Measurements from ENCODE around the gene TUNAR. TPM values are rescaled to one million over a fixed set of nuclear protein-coding genes. Genes with fewer than 3 reads are reported as not detected.

TUNAR gene
- total and polyA plus RNA-seq, 2 experiments from 2014 or later: 23.1 to 56.2 TPM

DNA sequence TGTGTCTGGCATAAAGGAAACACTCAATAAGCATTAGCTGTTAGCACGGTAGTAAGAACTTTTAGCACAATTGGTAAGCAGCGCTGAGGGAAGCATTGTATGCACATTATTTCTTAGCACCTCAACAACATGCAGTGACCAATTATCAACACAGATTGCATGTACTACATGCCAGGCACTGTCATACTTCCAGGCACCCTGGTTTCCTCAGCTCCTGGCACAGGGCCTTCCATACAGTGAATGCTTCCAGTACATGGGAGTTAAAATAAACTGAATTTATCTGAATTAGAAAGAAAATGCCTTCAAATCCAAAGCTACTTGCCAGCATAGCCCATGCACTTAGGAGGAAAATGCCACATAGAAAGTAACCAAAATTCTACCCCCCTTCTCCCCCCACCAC, 59.4 kb downstream of the TUNAR start:
- no peak overlapping the region for H3K4me2 ChIP-seq
- no peaks in the 10 kb centered on the region for H3K79me2 ChIP-seq (replicated peaks; ENCODE audit: insufficient read depth)
- no peaks in the 10 kb centered on the region for H4K20me1 ChIP-seq (replicated peaks; ENCODE audit: insufficient read depth)
- H3K27ac ChIP-seq (ENCODE audit: low read depth): no peak overlapping the region
- DNase-seq (ENCODE audit: low spot score): no peak
- H3K4me3 ChIP-seq: no peak overlapping the region
- H3K4me1 ChIP-seq (ENCODE audit: insufficient read depth): peaks cover 6% of the 10 kb centered on the region; the same call in 1 of the 2 replicates
- Mint-ChIP-seq H3K4me3 (no peak overlapping the region), H3K4me1 (no peaks in the 10 kb centered on the region; the same call in 2 of the 3 replicates), H3K27ac (no peak overlapping the region), H3K27me3 (ENCODE audit: insufficient read depth, low read depth, poor library complexity) (peaks cover 5% of the 10 kb centered on the region), H3K9me3 (peaks cover 7% of the 10 kb centered on the region), H3K36me3 (ENCODE audit: low read depth) (peaks cover 5% of the 10 kb centered on the region)
- no peak overlapping the region for H2AFZ ChIP-seq
- TF ChIP-seq JUNB (IDR thresholded peaks at IDR 0.05; ENCODE audit: unreplicated experiment): no peak
- no peak for TF ChIP-seq POLR2AphosphoS5 (IDR thresholded peaks at IDR 0.05; ENCODE audit: low read depth)
- no peaks in the 10 kb centered on the region for H3F3A ChIP-seq (replicated peaks; ENCODE audit: low read depth)
- no peaks in the 10 kb centered on the region for H3K27me3 ChIP-seq (ENCODE audit: insufficient read depth)
- 0 out of 2 replicates have a peak, but pooled peaks cover 5% of the 10 kb centered on the region for H3K36me3 ChIP-seq (ENCODE audit: insufficient read depth)
- ATAC-seq: no peak
- peaks cover 47% of the 10 kb centered on the region for H3K9me2 ChIP-seq (ENCODE audit: insufficient read depth)

DNA sequence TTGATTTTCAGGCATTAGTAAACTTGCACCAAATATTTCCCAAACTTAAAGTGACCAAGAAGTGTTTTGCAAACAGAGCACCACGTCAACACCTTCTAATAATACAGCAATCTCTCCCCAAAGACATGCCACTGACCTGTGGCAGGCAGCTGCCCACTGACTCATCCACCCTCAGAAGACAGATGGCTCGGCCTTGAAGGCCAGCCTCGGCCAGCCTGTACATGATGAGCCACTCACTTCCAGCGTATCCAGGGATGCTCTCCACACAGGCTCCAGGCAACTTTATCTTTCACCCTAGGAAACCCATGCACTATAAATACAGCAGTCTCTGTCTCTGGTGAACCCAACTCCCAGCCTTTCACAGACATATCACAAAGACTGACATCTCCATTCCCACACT, 62.7 kb downstream of the TUNAR start:
- Mint-ChIP-seq H3K27me3 (ENCODE audit: insufficient read depth, low read depth, poor library complexity) (peaks cover 9% of the 10 kb centered on the region), H3K4me3 (no peak overlapping the region), H3K4me1 (peaks cover 6% of the 10 kb centered on the region), H3K9me3 (peaks cover 34% of the 10 kb centered on the region), H3K36me3 (ENCODE audit: low read depth) (peaks cover 33% of the 10 kb centered on the region), H3K27ac (no peak overlapping the region)
- TF ChIP-seq, protein P1, sequence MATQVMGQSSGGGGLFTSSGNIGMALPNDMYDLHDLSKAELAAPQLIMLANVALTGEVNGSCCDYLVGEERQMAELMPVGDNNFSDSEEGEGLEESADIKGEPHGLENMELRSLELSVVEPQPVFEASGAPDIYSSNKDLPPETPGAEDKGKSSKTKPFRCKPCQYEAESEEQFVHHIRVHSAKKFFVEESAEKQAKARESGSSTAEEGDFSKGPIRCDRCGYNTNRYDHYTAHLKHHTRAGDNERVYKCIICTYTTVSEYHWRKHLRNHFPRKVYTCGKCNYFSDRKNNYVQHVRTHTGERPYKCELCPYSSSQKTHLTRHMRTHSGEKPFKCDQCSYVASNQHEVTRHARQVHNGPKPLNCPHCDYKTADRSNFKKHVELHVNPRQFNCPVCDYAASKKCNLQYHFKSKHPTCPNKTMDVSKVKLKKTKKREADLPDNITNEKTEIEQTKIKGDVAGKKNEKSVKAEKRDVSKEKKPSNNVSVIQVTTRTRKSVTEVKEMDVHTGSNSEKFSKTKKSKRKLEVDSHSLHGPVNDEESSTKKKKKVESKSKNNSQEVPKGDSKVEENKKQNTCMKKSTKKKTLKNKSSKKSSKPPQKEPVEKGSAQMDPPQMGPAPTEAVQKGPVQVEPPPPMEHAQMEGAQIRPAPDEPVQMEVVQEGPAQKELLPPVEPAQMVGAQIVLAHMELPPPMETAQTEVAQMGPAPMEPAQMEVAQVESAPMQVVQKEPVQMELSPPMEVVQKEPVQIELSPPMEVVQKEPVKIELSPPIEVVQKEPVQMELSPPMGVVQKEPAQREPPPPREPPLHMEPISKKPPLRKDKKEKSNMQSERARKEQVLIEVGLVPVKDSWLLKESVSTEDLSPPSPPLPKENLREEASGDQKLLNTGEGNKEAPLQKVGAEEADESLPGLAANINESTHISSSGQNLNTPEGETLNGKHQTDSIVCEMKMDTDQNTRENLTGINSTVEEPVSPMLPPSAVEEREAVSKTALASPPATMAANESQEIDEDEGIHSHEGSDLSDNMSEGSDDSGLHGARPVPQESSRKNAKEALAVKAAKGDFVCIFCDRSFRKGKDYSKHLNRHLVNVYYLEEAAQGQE (IDR thresholded peaks at IDR 0.05; ENCODE audit: unreplicated experiment): no peak
- TF ChIP-seq POLR2AphosphoS5 (IDR thresholded peaks at IDR 0.05; ENCODE audit: low read depth) (no peak), STAT1 (IDR thresholded peaks at IDR 0.05; ENCODE audit: unreplicated experiment) (no peak), JUNB (IDR thresholded peaks at IDR 0.05; ENCODE audit: unreplicated experiment) (no peak), EZH2phosphoT487 (IDR thresholded peaks at IDR 0.05; ENCODE audit: unreplicated experiment) (no peak)
- TF ChIP-seq, protein P2, sequence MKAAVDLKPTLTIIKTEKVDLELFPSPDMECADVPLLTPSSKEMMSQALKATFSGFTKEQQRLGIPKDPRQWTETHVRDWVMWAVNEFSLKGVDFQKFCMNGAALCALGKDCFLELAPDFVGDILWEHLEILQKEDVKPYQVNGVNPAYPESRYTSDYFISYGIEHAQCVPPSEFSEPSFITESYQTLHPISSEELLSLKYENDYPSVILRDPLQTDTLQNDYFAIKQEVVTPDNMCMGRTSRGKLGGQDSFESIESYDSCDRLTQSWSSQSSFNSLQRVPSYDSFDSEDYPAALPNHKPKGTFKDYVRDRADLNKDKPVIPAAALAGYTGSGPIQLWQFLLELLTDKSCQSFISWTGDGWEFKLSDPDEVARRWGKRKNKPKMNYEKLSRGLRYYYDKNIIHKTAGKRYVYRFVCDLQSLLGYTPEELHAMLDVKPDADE (IDR thresholded peaks at IDR 0.05): no peak
- Histone ChIP-seq H3K9me2 (ENCODE audit: insufficient read depth) (peaks cover 24% of the 10 kb centered on the region), H3K4me2 (no peak overlapping the region), H3K27ac (ENCODE audit: low read depth) (no peak overlapping the region), H4K20me1 (replicated peaks; ENCODE audit: insufficient read depth) (no peaks in the 10 kb centered on the region), H3F3A (replicated peaks; ENCODE audit: low read depth) (0 out of 2 replicates have a peak, but pooled peaks cover 3% of the 10 kb centered on the region), H3K36me3 (ENCODE audit: insufficient read depth) (peaks cover 21% of the 10 kb centered on the region; the same call in 1 of the 2 replicates), H3K79me2 (replicated peaks; ENCODE audit: insufficient read depth) (no peaks in the 10 kb centered on the region), H3K27me3 (ENCODE audit: insufficient read depth) (no peaks in the 10 kb centered on the region), H3K4me1 (ENCODE audit: insufficient read depth) (peaks cover 11% of the 10 kb centered on the region), H2AFZ (no peak overlapping the region), H3K4me3 (no peak overlapping the region)
- DNase-seq (ENCODE audit: low spot score) (no peak), ATAC-seq (no peak)
